GM12892 (cell line): ENCODE results near the gene TRNT1.

ENCODE experiments used
- DNase-seq: peaks from one replicate; pipeline ENCODE4 v3.0.0; 2011; ENCODE audit not compliant: insufficient read length
- FAIRE-seq: peaks from 2 replicates; lab custom pipeline; 2011; peaks lifted over from hg19 to GRCh38; lab: Jason Lieb, UNC
- POLR2A ChIP-seq: IDR thresholded peaks from 2 replicates; pipeline ENCODE4 v1.6.1; 2011; ENCODE audit warnings: low read depth, low read length, control low read depth
- POLR2AphosphoS5 ChIP-seq: IDR thresholded peaks from 2 replicates; pipeline ENCODE4 v1.6.1; 2011; ENCODE audit warnings: low read depth, low read length, control low read depth
- TAF1 ChIP-seq: IDR thresholded peaks from 2 replicates; pipeline ENCODE4 v1.6.1; 2011; ENCODE audit warnings: low read depth, mild to moderate bottlenecking, control low read depth, low read length, borderline replicate concordance

TRNT1 gene

GRCh38 chr3:3184876-3185275 lies 58.1 kb downstream of the TRNT1 start:
- no peak for DNase-seq
- FAIRE-seq, result no peak

GRCh38 chr3:3189102-3189727 lies 62.5 kb downstream of the TRNT1 start:
- DNase-seq (no peak), FAIRE-seq (no peak)
- TF ChIP-seq POLR2AphosphoS5 (no peak), POLR2A (no peak), TAF1 (no peak)

More at GRCh38 chr3:3184876-3185275, 58.1 kb downstream of the TRNT1 start:
- TF ChIP-seq TAF1, result no peak
- no peak for TF ChIP-seq POLR2AphosphoS5
- TF ChIP-seq POLR2A, result no peak

- TF ChIP-seq TAF1 (no peak), POLR2A (no peak), POLR2AphosphoS5 (no peak)
- DNase-seq (no peak), FAIRE-seq (no peak)
These were observed 63.2 kb downstream of the TRNT1 start for GRCh38 chr3:3189961-3190360.

- no peak for TF ChIP-seq TAF1
- TF ChIP-seq POLR2AphosphoS5, result no peak
- no peak for TF ChIP-seq POLR2A
- no peak for DNase-seq
- FAIRE-seq, result no peak
These were observed 65.0 kb downstream of the TRNT1 start for GRCh38 chr3:3191675-3192285.

GRCh38 chr3:3192286-3192675 lies 65.5 kb downstream of the TRNT1 start:
- no peak for FAIRE-seq
- DNase-seq, result no peak
- TF ChIP-seq POLR2A, result no peak
- TF ChIP-seq TAF1, result no peak
- TF ChIP-seq POLR2AphosphoS5, result no peak

- FAIRE-seq (no peak), DNase-seq (no peak)
- no peak for TF ChIP-seq POLR2AphosphoS5
- TF ChIP-seq TAF1, result no peak
- no peak for TF ChIP-seq POLR2A
These were observed 68.1 kb downstream of the TRNT1 start for GRCh38 chr3:3194861-3195260.

GRCh38 chr3:3196148-3196861 lies 69.6 kb downstream of the TRNT1 start:
- TF ChIP-seq POLR2A, result no peak
- TF ChIP-seq POLR2AphosphoS5, result no peak
- TF ChIP-seq TAF1, result no peak
- DNase-seq, result no peak
- peak; percentile 62 for FAIRE-seq
